SH-SY5Y (cell line): ENCODE data around the gene NFATC2.

ENCODE experiments used
- GATA2 ChIP-seq: IDR thresholded peaks from 2 replicates; pipeline ENCODE4 v1.6.1; 2011; ENCODE audit warnings: mild to moderate bottlenecking, low read depth, low read length
- GATA3 ChIP-seq: IDR thresholded peaks from 2 replicates; pipeline ENCODE4 v1.6.1; 2011; ENCODE audit warnings: low read depth, mild to moderate bottlenecking, low read length, moderate library complexity

GRCh38 chr20:51522207-51522606 is 20.3 kb downstream of the NFATC2 start:
- no peak for TF ChIP-seq GATA3
- TF ChIP-seq GATA2, result no peak
